Parathyroid adenoma (tissue), 2 donors: ENCODE data around the gene CHM.

ENCODE experiments used
- H2AFZ ChIP-seq: fragments of 300-600 bp; sonication (generic); one replicate; pipeline ENCODE4 v1.7.0; 2017; ENCODE audit warnings: antibody characterized with exemption, mild to moderate bottlenecking
- H3K27ac ChIP-seq: fragments of 300-600 bp; sonication (generic); one replicate; pipeline ENCODE4 v1.7.0; 2017
- H3K27me3 ChIP-seq: fragments of 300-600 bp; sonication (generic); one replicate; pipeline ENCODE4 v1.7.0; 2017; ENCODE audit warnings: low read length; ENCODE audit not compliant: control insufficient read depth, insufficient read depth
- H3K36me3 ChIP-seq: fragments of 300-600 bp; sonication (generic); one replicate; pipeline ENCODE4 v1.7.0; 2017; ENCODE audit warnings: low read length; ENCODE audit not compliant: control insufficient read depth, insufficient read depth
- H3K4me1 ChIP-seq: fragments of 300-600 bp; sonication (generic); one replicate; pipeline ENCODE4 v1.7.0; 2017; ENCODE audit warnings: control low read depth
- H3K4me2 ChIP-seq: fragments of 300-600 bp; sonication (generic); one replicate; pipeline ENCODE4 v1.7.0; 2017; ENCODE audit warnings: low read length
- H3K4me3 ChIP-seq: fragments of 300-600 bp; sonication (generic); one replicate; pipeline ENCODE4 v1.7.0; 2017; ENCODE audit warnings: low read depth, low read length
- H3K79me2 ChIP-seq: fragments of 300-600 bp; sonication (generic); one replicate; pipeline ENCODE4 v1.7.0; 2017; ENCODE audit warnings: control low read depth
- H3K9ac ChIP-seq: fragments of 300-600 bp; sonication (generic); one replicate; pipeline ENCODE4 v1.7.0; 2017; ENCODE audit warnings: mild to moderate bottlenecking
- H3K9me3 ChIP-seq: fragments of 300-600 bp; sonication (generic); one replicate; pipeline ENCODE4 v1.7.0; 2017; ENCODE audit warnings: low read length; ENCODE audit not compliant: control insufficient read depth
- CTCF ChIP-seq: fragments of 300-600 bp; sonication (generic); IDR thresholded peaks from one replicate; pipeline ENCODE4 v1.7.0; 2017; ENCODE audit warnings: antibody characterized with exemption, mild to moderate bottlenecking
- donor health status: primary hyperparathyroidism.

CHM gene

GRCh38 chrX:85851418-85851817, 195.9 kb downstream of the CHM start:
- no peak overlapping the region for H3K4me2 ChIP-seq
- no peak overlapping the region for H3K4me3 ChIP-seq
- no peak overlapping the region for H3K9ac ChIP-seq
- no peaks in the 10 kb centered on the region for H3K79me2 ChIP-seq
- H2AFZ ChIP-seq = no peak overlapping the region
- H3K27ac ChIP-seq = no peak overlapping the region
- no peaks in the 10 kb centered on the region for H3K36me3 ChIP-seq
- H3K27me3 ChIP-seq = no peaks in the 10 kb centered on the region
- TF ChIP-seq CTCF = peak; percentile 21
- H3K4me1 ChIP-seq = no peaks in the 10 kb centered on the region
- H3K9me3 ChIP-seq = no peaks in the 10 kb centered on the region

- Histone ChIP-seq H2AFZ (no peak overlapping the region), H3K79me2 (no peaks in the 10 kb centered on the region), H3K4me2 (no peak overlapping the region), H3K4me3 (no peak overlapping the region), H3K9me3 (no peaks in the 10 kb centered on the region), H3K4me1 (no peaks in the 10 kb centered on the region), H3K27ac (no peak overlapping the region), H3K9ac (no peak overlapping the region), H3K36me3 (no peaks in the 10 kb centered on the region), H3K27me3 (no peaks in the 10 kb centered on the region)
- TF ChIP-seq CTCF = no peak
Observed at GRCh38 chrX:85836868-85837267, 210.5 kb downstream of the CHM start.

- TF ChIP-seq CTCF = no peak
- H3K79me2 ChIP-seq = no peaks in the 10 kb centered on the region
- no peak overlapping the region for H2AFZ ChIP-seq
- no peak overlapping the region for H3K4me3 ChIP-seq
- no peaks in the 10 kb centered on the region for H3K4me1 ChIP-seq
- H3K4me2 ChIP-seq = no peak overlapping the region
- H3K9me3 ChIP-seq = no peaks in the 10 kb centered on the region
- H3K9ac ChIP-seq = no peak overlapping the region
- no peaks in the 10 kb centered on the region for H3K36me3 ChIP-seq
- no peak overlapping the region for H3K27ac ChIP-seq
- H3K27me3 ChIP-seq = no peaks in the 10 kb centered on the region
Observed at GRCh38 chrX:85828771-85829170, 218.6 kb downstream of the CHM start.

GRCh38 chrX:85815203-85815751, 232.1 kb downstream of the CHM start:
- Histone ChIP-seq H3K4me1 (no peaks in the 10 kb centered on the region), H3K9ac (no peak overlapping the region), H3K79me2 (no peaks in the 10 kb centered on the region), H3K9me3 (no peaks in the 10 kb centered on the region), H3K4me2 (no peak overlapping the region), H2AFZ (no peak overlapping the region), H3K27me3 (no peaks in the 10 kb centered on the region), H3K36me3 (no peaks in the 10 kb centered on the region), H3K4me3 (no peak overlapping the region), H3K27ac (no peak overlapping the region)
- TF ChIP-seq CTCF = no peak
